ENCODE measurements around the gene CXCR4.

The CXCR4 gene

DNA sequence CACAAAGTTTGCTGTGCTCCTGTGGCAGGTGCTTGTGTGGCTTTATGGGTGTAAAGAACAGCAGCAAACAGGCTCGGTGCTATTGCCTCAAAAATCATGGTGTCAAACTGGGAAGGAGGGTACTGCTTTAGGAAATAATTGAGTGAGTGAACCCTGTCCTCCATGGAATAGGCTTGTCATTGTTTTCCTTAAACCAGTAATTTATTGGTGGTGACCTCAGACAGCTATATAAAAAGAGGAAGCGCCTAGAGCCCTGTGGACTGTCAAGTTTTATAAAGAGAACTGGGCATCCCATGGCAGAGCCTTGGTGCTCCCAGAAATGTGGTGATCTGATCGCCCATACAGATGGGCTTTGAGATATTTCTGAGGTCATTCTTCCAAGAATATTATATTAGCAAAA, 4.7 kb upstream of the CXCR4 start:
- Histone ChIP-seq H3K9me3 (ENCODE audit: control insufficient read depth, insufficient read depth, low read length) (no peaks in the 10 kb centered on the region), H3K36me3 (ENCODE audit: control insufficient read depth, insufficient read depth, low read length) (no peaks in the 10 kb centered on the region), H3K4me1 (ENCODE audit: control insufficient read depth, insufficient read depth, low read length) (peaks cover 42% of the 10 kb centered on the region), H3K9ac (ENCODE audit: low read depth, low read length) (no peak overlapping the region), H3K27me3 (ENCODE audit: control insufficient read depth, insufficient read depth, low read length) (peaks cover 40% of the 10 kb centered on the region), H3K4me3 (ENCODE audit: low read depth, low read length) (no peak overlapping the region), H3K27ac (ENCODE audit: low read depth, low read length) (no peak overlapping the region)

DNA sequence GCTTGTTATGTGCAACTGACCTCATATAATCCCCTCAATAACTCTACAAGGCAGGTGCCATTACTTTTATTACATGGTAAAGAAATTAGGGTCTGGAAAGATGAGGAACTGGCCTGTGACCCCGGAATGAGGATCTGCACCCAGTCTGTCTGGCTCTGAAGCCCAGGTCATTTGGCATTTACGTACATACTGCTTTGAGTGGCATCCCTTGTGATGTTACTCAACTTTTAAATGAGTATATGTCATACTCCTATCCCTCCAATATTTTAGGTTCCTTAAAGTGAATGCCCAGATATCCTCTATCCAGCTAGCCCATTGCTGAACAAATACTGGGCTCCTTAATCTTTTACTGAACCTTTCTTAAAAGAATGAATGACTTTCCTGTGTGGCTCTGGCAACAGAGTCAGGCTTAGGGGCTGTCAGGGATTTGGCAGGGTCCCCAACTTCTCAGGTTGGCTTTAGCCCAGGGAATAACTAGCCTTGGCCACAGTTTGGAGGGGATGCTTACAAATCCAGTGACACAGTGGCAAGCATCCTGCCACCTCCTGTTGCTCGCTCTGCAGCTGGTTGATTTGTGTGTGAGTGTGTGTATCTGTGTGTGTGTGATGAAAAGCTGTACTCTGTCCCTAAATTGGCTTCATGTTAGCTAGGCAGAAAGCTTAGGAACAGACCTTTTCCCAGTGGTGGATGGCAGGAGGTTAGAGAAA, 3.4 kb upstream of the CXCR4 start:
- no peak overlapping the region for H3K27ac ChIP-seq (ENCODE audit: low read depth, low read length)
- H3K9ac ChIP-seq (ENCODE audit: low read depth, low read length): no peak overlapping the region; the same call in 1 of the 2 replicates
- H3K36me3 ChIP-seq (ENCODE audit: control insufficient read depth, insufficient read depth, low read length): no peaks in the 10 kb centered on the region
- peaks cover 53% of the 10 kb centered on the region for H3K27me3 ChIP-seq (ENCODE audit: control insufficient read depth, insufficient read depth, low read length)
- no peaks in the 10 kb centered on the region for H3K9me3 ChIP-seq (ENCODE audit: control insufficient read depth, insufficient read depth, low read length)
- H3K4me3 ChIP-seq (ENCODE audit: low read depth, low read length): no peak overlapping the region
- peaks cover 31% of the 10 kb centered on the region for H3K4me1 ChIP-seq (ENCODE audit: control insufficient read depth, insufficient read depth, low read length)

- Histone ChIP-seq H3K27ac (ENCODE audit: low read depth, low read length) (no peak overlapping the region), H3K9me3 (ENCODE audit: control insufficient read depth, insufficient read depth, low read length) (no peaks in the 10 kb centered on the region), H3K36me3 (ENCODE audit: control insufficient read depth, insufficient read depth, low read length) (no peaks in the 10 kb centered on the region), H3K9ac (ENCODE audit: low read depth, low read length) (no peak overlapping the region), H3K4me1 (ENCODE audit: control insufficient read depth, insufficient read depth, low read length) (peaks cover 21% of the 10 kb centered on the region), H3K27me3 (ENCODE audit: control insufficient read depth, insufficient read depth, low read length) (peaks cover 67% of the 10 kb centered on the region), H3K4me3 (ENCODE audit: low read depth, low read length) (peak overlapping the region; percentile 67)
Observed at GRCh38 chr2:136119717-136120675, 2.0 kb upstream of the CXCR4 start.

DNA sequence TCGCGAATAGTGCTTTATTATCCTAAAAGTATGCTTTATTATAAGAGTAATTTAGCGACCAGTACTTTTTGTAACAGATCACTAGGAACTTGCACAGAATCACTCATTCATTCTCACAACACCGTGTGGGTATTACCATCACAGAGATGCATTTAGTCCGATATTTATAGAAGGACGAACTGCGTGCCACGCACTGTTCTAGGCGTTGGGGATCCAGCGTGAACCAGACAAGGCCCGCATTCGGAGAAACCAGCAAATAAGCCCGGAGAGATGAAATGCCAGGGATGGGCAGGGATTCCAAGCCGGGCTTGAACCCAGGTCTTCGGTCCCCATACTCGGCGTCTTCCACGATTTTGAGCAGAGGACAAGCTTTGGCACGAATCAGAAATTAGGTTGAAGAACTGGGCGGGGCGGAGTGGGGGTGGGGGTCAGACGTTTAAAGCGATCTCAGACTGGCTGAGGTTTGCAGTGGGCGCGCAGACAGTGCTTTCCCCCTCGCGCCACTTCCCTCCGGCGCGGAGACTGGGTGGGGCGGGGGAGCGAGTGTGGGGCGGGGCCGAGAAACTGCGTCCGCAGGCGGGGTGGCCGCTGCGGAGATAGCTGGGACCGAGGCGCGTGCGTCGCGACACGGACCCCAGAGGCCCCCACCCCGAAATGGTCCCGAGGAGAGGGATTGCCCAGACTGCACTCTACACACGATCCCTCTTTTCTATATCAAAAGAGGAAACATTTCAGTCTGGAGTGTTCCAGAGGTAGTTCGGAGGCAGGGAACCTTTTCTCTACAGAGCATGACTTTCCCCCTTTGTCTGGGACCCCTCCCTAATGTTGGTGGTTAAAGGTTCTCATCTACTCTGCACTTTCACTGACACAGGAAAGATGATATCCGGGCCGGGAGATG, 1.1 kb upstream of the CXCR4 start:
- Histone ChIP-seq H3K27me3 (ENCODE audit: control insufficient read depth, insufficient read depth, low read length) (peaks cover 71% of the 10 kb centered on the region), H3K9ac (ENCODE audit: low read depth, low read length) (peak overlapping the region; percentile 19; the same call in 1 of the 2 replicates), H3K36me3 (ENCODE audit: control insufficient read depth, insufficient read depth, low read length) (peaks cover 6% of the 10 kb centered on the region; the same call in 1 of the 2 replicates), H3K27ac (ENCODE audit: low read depth, low read length) (no peak overlapping the region), H3K4me3 (ENCODE audit: low read depth, low read length) (peak overlapping the region; percentile 67), H3K4me1 (ENCODE audit: control insufficient read depth, insufficient read depth, low read length) (peaks cover 14% of the 10 kb centered on the region), H3K9me3 (ENCODE audit: control insufficient read depth, insufficient read depth, low read length) (no peaks in the 10 kb centered on the region)

- H3K4me1 ChIP-seq (ENCODE audit: control insufficient read depth, insufficient read depth, low read length): peaks cover 22% of the 10 kb centered on the region
Observed at GRCh38 chr2:136117391-136117841, 533 bp downstream of the CXCR4 start.

DNA sequence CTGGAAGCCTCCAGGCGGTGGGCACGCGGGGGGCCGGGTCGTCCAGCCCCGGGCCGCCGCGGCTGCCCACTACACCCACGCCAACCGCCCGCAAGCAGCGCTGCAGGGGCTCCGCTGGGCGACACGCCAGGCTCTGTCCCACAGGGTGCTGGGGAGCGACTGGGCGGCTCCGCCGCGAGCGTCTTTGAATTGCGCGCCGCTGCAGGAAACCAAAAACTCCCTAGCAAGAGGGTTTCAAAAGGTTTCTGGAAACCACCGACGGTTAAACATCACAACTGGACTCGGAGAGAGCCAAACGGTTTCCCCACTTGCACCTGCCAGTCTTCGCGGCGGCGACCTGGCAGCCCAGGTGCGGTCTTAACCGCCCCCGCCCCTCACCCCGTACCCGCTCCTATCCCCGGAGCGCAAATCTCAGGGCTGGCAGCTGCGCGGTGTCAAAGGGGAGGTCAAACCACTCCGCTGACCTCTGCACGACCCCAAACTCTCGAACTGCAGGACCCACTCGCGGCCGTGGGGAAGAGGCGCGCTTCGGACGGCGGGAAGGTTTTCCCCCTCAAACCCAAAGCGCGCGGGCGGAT, 1.0 kb downstream of the CXCR4 start:
- Histone ChIP-seq H3K36me3 (ENCODE audit: control insufficient read depth, insufficient read depth, low read length) (peaks cover 10% of the 10 kb centered on the region; the same call in 1 of the 2 replicates), H3K27me3 (ENCODE audit: control insufficient read depth, insufficient read depth, low read length) (peaks cover 75% of the 10 kb centered on the region), H3K9ac (ENCODE audit: low read depth, low read length) (peak overlapping the region; percentile 0; the same call in 1 of the 2 replicates), H3K4me1 (ENCODE audit: control insufficient read depth, insufficient read depth, low read length) (peaks cover 22% of the 10 kb centered on the region), H3K4me3 (ENCODE audit: low read depth, low read length) (peak overlapping the region; percentile 67), H3K9me3 (ENCODE audit: control insufficient read depth, insufficient read depth, low read length) (no peaks in the 10 kb centered on the region), H3K27ac (ENCODE audit: low read depth, low read length) (no peak overlapping the region)

More at GRCh38 chr2:136117391-136117841, 533 bp downstream of the CXCR4 start:
- Histone ChIP-seq H3K9me3 (ENCODE audit: control insufficient read depth, insufficient read depth, low read length) (no peaks in the 10 kb centered on the region), H3K27ac (ENCODE audit: low read depth, low read length) (no peak overlapping the region), H3K36me3 (ENCODE audit: control insufficient read depth, insufficient read depth, low read length) (peaks cover 10% of the 10 kb centered on the region; the same call in 1 of the 2 replicates), H3K4me3 (ENCODE audit: low read depth, low read length) (peak overlapping the region; percentile 67), H3K9ac (ENCODE audit: low read depth, low read length) (peak overlapping the region; percentile 0; the same call in 1 of the 2 replicates), H3K27me3 (ENCODE audit: control insufficient read depth, insufficient read depth, low read length) (peaks cover 75% of the 10 kb centered on the region)

- Histone ChIP-seq H3K36me3 (ENCODE audit: control insufficient read depth, insufficient read depth, low read length) (peaks cover 10% of the 10 kb centered on the region; the same call in 1 of the 2 replicates), H3K27ac (ENCODE audit: low read depth, low read length) (peak overlapping the region; percentile 28), H3K27me3 (ENCODE audit: control insufficient read depth, insufficient read depth, low read length) (peaks cover 70% of the 10 kb centered on the region), H3K4me3 (ENCODE audit: low read depth, low read length) (peak overlapping the region; percentile 67), H3K4me1 (ENCODE audit: control insufficient read depth, insufficient read depth, low read length) (peaks cover 22% of the 10 kb centered on the region), H3K9ac (ENCODE audit: low read depth, low read length) (no peak overlapping the region), H3K9me3 (ENCODE audit: control insufficient read depth, insufficient read depth, low read length) (no peaks in the 10 kb centered on the region)
Observed at GRCh38 chr2:136116151-136116812, 1.7 kb downstream of the CXCR4 start.

GRCh38 chr2:136115183-136115761, 2.7 kb downstream of the CXCR4 start:
- Histone ChIP-seq H3K4me3 (ENCODE audit: low read depth, low read length) (no peak overlapping the region), H3K36me3 (ENCODE audit: control insufficient read depth, insufficient read depth, low read length) (peaks cover 10% of the 10 kb centered on the region; the same call in 1 of the 2 replicates), H3K4me1 (ENCODE audit: control insufficient read depth, insufficient read depth, low read length) (peaks cover 20% of the 10 kb centered on the region), H3K27ac (ENCODE audit: low read depth, low read length) (no peak overlapping the region), H3K9me3 (ENCODE audit: control insufficient read depth, insufficient read depth, low read length) (no peaks in the 10 kb centered on the region), H3K27me3 (ENCODE audit: control insufficient read depth, insufficient read depth, low read length) (peaks cover 60% of the 10 kb centered on the region), H3K9ac (ENCODE audit: low read depth, low read length) (no peak overlapping the region)

DNA sequence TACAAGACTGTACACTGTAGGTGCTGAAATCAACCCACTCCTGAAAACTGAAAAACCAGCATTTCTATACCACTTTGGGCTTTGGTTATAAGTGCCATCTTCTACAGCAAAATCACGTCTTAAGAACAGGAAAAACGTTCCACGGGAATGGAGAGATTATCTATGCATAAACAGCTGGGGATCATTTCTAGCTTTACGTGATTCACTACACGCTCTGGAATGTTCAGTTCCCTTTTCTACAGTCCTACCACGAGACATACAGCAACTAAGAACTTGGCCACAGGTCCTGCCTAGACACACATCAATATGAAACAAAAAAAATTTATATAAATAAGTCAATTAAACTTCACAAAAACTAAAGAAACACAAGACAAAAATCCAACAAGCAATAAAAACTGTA, 3.6 kb downstream of the CXCR4 start:
- Histone ChIP-seq H3K4me3 (ENCODE audit: low read depth, low read length) (no peak overlapping the region), H3K27me3 (ENCODE audit: control insufficient read depth, insufficient read depth, low read length) (peaks cover 51% of the 10 kb centered on the region)

More for the DNA sequence above, 3.6 kb downstream of the CXCR4 start:
- Histone ChIP-seq H3K9ac (ENCODE audit: low read depth, low read length) (no peak overlapping the region), H3K9me3 (ENCODE audit: control insufficient read depth, insufficient read depth, low read length) (no peaks in the 10 kb centered on the region), H3K4me1 (ENCODE audit: control insufficient read depth, insufficient read depth, low read length) (0 out of 2 replicates have a peak, but pooled peaks cover 11% of the 10 kb centered on the region), H3K27ac (ENCODE audit: low read depth, low read length) (no peak overlapping the region), H3K36me3 (ENCODE audit: control insufficient read depth, insufficient read depth, low read length) (peaks cover 10% of the 10 kb centered on the region; the same call in 1 of the 2 replicates)

All from HUES48 (cell line).